GM10266 (cell line): ENCODE results near the gene HIF3A.

Experiments
- DNase-seq: peaks from one replicate; pipeline ENCODE4 v3.0.0; 2012; ENCODE audit errors: extremely low spot score
- CTCF ChIP-seq: IDR thresholded peaks from 2 replicates; pipeline ENCODE4 v1.5.1; 2012; ENCODE audit warnings: mild to moderate bottlenecking, low read depth; ENCODE audit not compliant: control insufficient read depth, insufficient read depth; ENCODE audit errors: missing control alignments

Gene HIF3A

DNA sequence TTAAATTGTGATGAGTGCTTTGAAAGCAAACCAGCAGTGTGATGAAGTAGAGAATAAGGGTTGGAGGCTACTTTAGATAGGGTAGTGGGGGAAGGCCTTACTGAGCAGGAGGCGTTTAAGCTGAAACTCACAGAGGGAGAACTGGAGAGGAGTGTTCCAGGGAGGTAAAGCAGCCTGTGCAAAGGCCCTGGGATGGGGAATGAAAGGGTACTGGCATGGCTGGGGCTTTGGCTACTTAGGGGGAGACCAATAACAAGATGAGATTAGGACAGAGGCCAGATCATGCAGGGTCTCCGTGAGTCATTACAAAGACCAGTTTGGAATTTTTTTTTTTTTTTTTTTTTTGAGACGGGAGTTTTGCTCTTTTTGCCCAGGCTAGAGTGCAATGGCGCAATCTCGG lies 51.1 kb downstream of the HIF3A start:
- no peak for TF ChIP-seq CTCF
- DNase-seq, result no peak

DNA sequence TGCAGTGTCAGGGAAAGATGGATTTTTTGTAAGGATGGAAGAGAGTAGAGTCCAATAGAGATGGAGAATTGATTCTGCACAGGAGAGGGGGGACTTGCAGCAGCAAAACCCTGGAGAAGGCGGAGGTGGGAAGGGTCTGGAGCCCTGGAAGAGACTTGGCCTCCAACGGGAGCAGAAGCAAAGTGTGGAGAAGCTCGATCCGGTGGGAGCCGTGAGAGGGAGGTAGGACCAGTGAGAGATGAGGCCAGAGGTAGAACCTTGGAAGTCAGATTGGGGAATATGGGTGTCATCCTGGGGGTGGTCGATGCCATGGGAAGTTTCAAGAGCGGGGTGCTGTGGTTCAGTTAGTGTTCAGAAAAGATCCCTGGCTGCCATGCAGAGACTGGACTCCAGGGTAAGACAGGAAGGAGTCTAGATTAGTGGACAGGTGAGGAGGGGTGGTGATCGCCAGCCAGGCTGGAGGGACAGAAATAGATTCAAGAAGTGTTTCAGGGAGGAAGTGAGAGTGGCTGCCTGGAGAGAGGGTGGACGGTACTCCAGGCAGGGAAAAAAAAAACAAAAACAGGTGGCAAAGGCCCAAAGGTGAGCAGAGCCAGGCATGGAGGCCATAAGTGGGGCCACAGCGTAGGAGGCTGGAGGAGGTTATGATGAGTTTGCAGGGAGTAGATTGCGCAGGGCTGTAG lies 52.6 kb downstream of the HIF3A start:
- DNase-seq, result peak; percentile 32
- no peak for TF ChIP-seq CTCF

GRCh38 chr19:46350029-46350757 lies 53.4 kb downstream of the HIF3A start:
- peak; percentile 39 for DNase-seq

DNA sequence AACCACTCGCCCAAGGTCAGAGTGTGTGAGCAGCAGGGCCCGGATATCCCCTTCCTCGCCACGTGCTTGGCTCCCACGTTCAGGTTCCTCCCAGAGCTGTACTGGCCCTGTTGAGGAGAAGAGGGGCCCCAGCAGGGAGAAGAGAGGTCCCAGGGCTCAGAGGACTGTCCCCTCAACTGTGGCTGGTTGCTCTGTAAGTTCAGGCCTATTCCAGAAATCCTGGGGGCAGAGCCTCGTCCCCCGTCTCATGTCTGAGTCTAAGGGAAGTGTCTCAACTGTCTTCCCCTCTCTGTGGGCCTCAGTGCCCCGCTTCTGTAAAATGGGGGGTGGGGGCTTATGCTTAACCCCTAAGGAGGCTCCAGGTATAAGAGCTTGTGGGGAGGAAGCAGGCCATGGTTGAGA lies 53.9 kb downstream of the HIF3A start:
- TF ChIP-seq CTCF, result no peak
- peak; percentile 64 for DNase-seq

More at GRCh38 chr19:46350029-46350757, 53.4 kb downstream of the HIF3A start:
- TF ChIP-seq CTCF, result no peak

DNA sequence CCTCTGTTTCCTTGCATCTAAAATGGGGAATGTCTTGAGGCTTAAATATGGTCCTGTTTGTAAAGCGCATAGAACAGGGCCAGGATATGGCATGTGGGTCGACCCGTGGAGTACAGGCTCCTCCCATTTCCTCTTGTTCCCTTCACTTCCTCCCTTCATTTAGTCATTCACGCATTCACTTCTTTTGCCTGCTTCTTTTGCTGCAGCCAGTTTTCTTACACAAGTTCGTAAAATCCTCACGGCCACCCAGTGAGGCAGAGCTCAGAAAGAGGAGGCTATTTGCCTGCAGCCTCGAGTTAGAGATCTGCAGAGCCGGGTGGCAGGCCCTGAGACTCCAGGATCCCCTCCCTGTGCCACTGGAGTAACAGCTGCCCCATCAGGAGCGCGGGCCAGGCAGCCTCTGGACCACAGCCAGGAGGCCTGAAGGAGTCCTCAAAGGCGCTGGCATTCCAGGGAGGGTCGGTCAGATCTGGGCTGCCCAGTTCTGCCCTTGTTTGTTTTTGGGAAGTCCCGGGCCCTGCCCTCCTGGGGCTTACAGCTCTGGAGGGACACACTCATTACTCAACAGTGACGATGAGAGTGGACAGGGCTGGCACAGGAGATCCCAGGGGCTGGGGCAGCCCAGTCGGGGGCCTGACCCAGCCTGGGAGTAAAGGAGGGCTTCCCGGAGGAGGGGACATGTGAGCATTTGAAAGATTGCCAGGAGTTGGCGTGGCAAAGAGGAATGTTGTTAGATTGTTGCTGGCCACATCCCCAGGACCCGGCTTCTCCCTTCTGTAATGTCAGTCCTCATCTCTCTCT lies 54.6 kb downstream of the HIF3A start:
- peak; percentile 39 for DNase-seq

More for the DNA sequence above, 54.6 kb downstream of the HIF3A start:
- TF ChIP-seq CTCF, result no peak
